NCI-H128 (cell line): ENCODE data around the gene ADAM12.

Experiments used
- DNase-seq: peaks from one replicate; lab custom pipeline; 2025; ENCODE audit not compliant: unreplicated experiment; lab: John Stamatoyannopoulos, UW

Gene ADAM12, protein sequence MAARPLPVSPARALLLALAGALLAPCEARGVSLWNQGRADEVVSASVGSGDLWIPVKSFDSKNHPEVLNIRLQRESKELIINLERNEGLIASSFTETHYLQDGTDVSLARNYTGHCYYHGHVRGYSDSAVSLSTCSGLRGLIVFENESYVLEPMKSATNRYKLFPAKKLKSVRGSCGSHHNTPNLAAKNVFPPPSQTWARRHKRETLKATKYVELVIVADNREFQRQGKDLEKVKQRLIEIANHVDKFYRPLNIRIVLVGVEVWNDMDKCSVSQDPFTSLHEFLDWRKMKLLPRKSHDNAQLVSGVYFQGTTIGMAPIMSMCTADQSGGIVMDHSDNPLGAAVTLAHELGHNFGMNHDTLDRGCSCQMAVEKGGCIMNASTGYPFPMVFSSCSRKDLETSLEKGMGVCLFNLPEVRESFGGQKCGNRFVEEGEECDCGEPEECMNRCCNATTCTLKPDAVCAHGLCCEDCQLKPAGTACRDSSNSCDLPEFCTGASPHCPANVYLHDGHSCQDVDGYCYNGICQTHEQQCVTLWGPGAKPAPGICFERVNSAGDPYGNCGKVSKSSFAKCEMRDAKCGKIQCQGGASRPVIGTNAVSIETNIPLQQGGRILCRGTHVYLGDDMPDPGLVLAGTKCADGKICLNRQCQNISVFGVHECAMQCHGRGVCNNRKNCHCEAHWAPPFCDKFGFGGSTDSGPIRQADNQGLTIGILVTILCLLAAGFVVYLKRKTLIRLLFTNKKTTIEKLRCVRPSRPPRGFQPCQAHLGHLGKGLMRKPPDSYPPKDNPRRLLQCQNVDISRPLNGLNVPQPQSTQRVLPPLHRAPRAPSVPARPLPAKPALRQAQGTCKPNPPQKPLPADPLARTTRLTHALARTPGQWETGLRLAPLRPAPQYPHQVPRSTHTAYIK

DNA sequence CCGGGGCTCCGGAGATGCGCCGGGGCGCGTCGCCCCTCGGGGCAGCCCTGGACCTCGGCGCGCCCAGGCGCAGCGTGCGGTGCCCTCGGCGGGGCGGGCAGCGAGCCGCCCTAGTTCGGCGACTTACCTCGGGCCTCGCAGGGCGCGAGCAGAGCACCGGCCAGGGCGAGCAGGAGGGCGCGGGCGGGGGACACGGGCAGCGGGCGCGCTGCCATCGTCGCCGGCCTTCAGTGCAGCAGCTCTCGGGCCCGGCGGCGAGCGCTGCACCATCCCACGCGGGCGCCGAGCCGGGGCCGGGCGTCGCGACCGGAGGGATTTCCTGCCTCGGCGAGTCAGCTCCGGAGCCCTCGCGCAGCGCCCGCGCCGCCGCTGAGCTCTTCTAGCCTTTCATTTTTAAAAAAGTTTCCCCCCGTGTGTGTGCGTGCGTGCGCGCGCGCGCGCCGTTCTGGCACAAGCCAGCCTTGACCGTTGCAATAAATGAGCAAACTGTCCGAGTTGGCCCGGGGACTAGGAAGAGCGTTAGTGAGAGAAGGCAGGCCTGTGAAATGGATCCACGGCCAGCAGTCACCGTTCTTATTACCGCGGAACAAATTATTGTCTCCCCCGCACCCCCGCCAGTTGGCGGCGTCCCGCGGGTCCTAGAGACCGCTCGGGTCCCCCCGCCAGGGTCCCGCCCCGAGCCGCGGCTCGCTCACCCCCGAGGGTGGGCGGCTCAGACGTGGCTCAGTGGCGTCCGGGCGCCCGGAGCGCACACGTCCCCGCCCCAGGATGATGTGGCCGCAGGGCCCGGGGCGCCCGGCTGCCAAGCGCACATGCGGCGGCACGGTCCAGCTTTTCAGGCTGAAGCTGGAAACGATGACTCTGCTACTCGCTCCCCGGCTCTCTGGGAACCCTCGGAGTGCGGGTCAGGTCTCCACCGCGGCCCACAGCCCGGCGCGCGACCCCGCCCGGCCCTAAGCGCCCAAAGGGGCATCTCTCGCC lies at the start of gene ADAM12:
Gene ADAM12 (minus strand): TSS at position 547 of the 981 bp plus-strand sequence. CDS start 332 bp downstream, at position 215.
- DNase-seq, result no peak

GRCh38 chr10:126437635-126438406 lies 49.5 kb upstream of the ADAM12 start:
- DNase-seq, result no peak

GRCh38 chr10:126434235-126434634 lies 46.0 kb upstream of the ADAM12 start:
- DNase-seq, result no peak

DNA sequence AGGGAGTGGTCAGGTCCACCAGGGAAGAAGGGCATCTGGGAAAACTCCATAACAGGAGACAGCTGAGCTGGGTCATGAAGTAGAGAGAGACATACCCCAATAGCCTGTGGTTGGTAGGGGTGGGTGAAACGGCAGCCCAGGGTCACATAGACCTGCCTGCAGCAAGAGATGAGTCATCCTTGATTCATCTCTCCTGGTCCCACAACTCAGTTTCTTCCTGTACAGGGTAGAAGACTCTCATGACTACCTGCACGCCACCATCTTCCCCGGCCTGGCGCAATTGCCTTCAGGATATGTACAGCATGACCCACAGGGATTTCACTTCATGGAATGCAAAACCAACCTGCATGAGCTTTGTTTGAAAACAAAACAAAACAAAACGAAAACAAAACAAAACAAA lies 45.1 kb upstream of the ADAM12 start:
- no peak for DNase-seq

DNA sequence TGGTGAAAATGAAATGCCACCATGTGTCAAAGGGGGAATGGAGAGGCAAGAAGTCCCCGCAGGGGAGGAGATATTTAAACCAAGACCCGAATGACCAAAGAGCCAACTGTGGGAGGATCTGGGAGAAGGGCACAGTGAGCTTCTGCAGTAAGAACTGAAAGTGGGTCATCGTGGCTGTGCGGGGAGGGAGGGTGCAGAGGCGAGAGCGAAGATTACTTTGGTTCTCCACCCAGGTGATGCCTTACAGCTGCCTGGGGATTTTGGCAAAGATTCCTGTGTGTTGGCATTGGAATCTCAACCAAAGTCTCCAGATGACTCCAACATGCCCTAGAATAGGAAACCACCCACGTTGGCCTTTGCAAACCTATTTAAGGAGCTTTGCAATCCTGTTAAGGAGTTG lies 44.2 kb upstream of the ADAM12 start:
- no peak for DNase-seq

- DNase-seq, result no peak
These were observed 43.5 kb upstream of the ADAM12 start for GRCh38 chr10:126431816-126432215.

- peak; percentile 15 for DNase-seq
These were observed 42.2 kb upstream of the ADAM12 start for GRCh38 chr10:126430512-126430911.

- DNase-seq, result no peak
These were observed 41.0 kb upstream of the ADAM12 start for GRCh38 chr10:126429275-126429674.

DNA sequence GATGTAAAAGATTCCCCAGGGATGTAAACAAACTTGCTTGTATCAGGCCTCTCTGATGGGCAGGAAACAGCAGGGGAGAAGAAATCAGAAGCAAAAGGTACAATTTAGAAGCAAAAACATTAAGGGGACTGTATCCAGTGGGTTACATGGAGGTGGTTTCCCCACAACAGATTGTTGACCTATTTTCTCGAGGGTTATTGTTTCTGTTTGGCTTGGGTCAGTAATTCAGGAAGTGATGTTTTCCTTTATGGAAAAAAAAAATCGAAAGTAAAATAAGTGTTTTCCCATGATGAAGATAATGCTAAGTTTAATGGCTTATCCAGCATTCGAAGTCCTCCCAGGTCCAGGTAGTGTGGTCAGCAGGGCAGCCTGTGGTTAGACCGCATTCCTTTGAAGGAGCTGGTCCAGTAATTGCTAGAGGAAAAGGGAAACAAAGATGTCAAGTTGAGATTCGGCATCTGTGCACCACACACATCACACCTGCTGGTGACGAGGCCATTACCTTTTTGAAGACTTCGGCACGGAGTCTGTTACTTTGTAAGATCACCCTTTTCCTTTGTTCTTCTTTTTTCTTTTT lies 37.3 kb upstream of the ADAM12 start:
- no peak for DNase-seq

- DNase-seq, result no peak
These were observed 36.8 kb upstream of the ADAM12 start for GRCh38 chr10:126425032-126425431.

GRCh38 chr10:126423732-126424491 lies 35.6 kb upstream of the ADAM12 start:
- no peak for DNase-seq

GRCh38 chr10:126422567-126422966 lies 34.3 kb upstream of the ADAM12 start:
- no peak for DNase-seq

DNA sequence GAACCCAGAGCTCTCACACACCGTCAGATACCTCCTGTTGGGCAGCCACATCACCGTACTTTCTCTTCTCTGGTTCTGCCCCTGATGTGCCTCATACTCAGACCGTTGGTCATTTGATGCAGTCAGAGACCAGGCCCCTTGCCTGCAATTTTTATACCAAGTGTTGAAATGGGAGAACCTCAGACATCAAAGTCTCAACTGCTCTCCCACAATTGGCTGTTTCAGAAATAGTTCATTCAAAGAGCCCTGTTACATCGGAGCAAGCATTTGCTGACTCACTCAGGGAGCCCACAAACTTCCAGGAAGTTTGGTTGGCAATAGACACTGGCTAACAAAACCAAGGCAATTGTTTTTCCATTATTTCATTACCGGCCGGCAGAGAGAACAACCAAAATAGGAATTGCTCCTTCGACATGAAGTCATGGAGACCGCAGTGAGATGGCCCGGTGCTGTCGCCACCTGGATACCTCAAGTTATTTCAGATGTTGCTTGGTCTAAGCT lies 33.5 kb upstream of the ADAM12 start:
- DNase-seq, result no peak

GRCh38 chr10:126420567-126421300 lies 32.5 kb upstream of the ADAM12 start:
- no peak for DNase-seq

DNA sequence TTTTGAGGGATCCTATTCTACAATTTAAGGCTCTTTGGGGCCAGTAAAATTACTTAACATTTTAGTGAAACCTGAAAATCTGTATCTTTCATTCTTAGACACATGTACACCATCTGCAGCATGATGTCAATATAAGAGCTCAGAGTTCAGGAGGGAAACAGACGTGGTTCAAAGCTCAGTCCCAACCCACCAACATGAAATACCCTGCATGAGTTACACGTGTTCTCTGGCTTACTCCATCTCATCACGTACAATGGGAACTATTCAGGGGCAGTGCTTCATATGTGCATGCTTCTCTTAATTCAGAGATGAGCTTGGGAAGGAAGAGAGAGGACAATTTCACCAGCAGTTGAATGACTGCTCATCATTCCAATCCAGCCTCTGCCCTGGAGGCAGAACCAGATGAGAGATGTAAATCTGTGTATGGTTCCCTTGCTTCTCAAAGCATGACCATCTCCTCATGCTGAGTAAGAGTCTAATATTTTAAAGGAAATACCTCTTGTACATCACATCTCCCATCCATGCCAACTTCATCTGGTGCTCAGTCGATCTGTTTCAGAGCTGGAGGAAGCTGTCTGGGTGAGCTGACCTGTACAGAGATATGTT lies 29.0 kb upstream of the ADAM12 start:
- no peak for DNase-seq

- no peak for DNase-seq
These were observed 21.5 kb upstream of the ADAM12 start for GRCh38 chr10:126409821-126410220.

DNA sequence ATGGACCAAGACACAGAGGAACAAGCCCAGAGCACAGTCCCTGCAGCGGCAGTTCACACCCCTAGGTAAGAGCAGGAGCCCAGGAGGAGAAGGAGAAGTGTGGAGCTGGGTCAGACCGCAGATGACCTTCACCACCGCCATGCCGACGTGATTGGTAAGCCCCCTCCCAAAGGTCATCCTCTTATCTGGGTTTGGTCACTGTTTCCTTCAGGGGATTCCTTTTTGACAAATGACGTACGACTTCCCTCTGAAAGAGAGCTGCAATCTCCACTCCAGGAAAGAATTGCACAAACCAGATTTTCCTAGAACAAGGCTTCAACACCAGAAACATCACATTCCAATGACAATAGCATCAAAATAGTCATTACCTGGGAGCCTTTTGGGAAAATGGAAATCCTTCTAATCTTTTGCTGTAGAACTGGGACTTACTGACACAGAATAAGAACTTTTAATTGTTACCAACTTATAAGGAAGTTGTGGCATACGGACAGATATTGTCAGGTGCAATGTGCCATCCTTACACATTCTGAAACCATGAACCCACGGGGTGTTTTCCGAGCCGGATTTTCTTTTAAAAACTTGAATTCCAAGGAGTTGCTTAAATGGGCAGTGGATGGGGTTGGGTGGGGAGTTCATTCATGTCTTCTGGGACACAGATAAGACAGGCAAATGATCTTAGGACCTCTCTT lies 20.8 kb upstream of the ADAM12 start:
- DNase-seq, result no peak
